Nephron (organoid): ENCODE data around the gene MPL.
A peak's percentile ranks its signal among the peaks of the same experiment; 100 is the strongest.

Source experiments
- H3K27ac Mint-ChIP-seq, 3 experiments: 2 replicates each; pipeline ENCODE4 v1.8.0; 2020; ENCODE audit warnings: mixed read lengths in 3 of 3, mild to moderate bottlenecking in 2 of 3, moderate library complexity in 1 of 3
- H3K27me3 Mint-ChIP-seq: 2 replicates; pipeline ENCODE4 v1.8.0; 2021; ENCODE audit warnings: low read depth, mild to moderate bottlenecking, moderate library complexity, mixed read lengths
- H3K36me3 Mint-ChIP-seq: 2 replicates; pipeline ENCODE4 v1.8.0; 2020; ENCODE audit warnings: low read depth, mixed read lengths
- H3K4me1 Mint-ChIP-seq: 2 replicates; pipeline ENCODE4 v1.8.0; 2020; ENCODE audit warnings: mixed read lengths
- H3K4me3 Mint-ChIP-seq, 3 experiments: 2 replicates each; pipeline ENCODE4 v1.8.0; 2020; ENCODE audit warnings: mild to moderate bottlenecking in 3 of 3, mixed read lengths in 3 of 3, moderate library complexity in 2 of 3
- H3K9me3 Mint-ChIP-seq: 2 replicates; pipeline ENCODE4 v1.8.0; 2020; ENCODE audit warnings: mixed read lengths
- CTCF ChIP-seq, 3 experiments: fragments of 200-600 bp; sonication (generic); IDR thresholded peaks; one replicate each; pipeline ENCODE4 v1.5.0; 2021; ENCODE audit warnings: antibody characterized with exemption in 3 of 3; ENCODE audit not compliant: unreplicated experiment in 3 of 3

MPL gene

GRCh38 chr1:43360616-43361015 lies 23.0 kb downstream of the MPL start:
- Mint-ChIP-seq H3K9me3 (no peaks in the 10 kb centered on the region), H3K27ac (no peak overlapping the region), H3K4me3 (peak overlapping the region; percentile 91 to 95 (median 94)), H3K27me3 (no peaks in the 10 kb centered on the region), H3K4me1 (peaks cover 46% of the 10 kb centered on the region), H3K36me3 (peaks cover 49% of the 10 kb centered on the region)
- TF ChIP-seq CTCF (IDR thresholded peaks at IDR 0.05; ENCODE audit: unreplicated experiment in 3 of 3): no peak

DNA sequence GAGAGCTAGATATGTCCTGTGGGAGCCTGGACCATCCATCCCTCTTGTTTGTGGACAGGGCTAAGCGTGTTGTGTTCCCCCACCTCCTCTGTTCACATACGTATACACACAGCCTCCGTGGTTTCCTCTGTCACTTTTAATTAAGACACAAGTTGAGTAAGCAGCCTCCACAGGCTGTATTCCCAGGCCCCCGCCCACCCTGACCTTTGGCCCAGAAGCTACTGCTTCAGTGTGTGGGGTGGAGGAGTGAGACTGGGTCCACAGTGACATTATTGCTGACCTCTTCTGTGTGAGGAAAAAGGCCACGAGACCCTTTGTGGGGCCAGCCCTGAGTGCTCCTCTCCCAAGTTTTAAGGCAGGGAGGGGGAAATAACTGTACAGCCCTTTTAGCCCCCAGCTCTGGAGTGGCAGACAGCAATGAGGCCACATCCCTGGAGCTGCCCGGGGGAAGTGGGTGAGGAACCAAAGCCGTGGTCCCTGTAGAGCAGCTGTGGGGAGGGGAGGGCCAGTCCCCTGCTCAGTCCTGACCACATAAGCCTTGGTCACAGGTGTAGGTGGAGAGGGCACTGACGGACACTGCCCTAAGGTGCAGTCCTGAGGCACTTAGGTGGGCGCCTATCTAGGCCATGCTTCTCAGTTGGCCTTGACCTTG lies 25.8 kb downstream of the MPL start:
- peak overlapping the region; percentile 47 to 52 (median 52) for H3K4me3 Mint-ChIP-seq
- no peaks in the 10 kb centered on the region for H3K9me3 Mint-ChIP-seq
- H3K36me3 Mint-ChIP-seq: peaks cover 54% of the 10 kb centered on the region
- peaks cover 49% of the 10 kb centered on the region for H3K4me1 Mint-ChIP-seq
- no peak for TF ChIP-seq CTCF (IDR thresholded peaks at IDR 0.05; ENCODE audit: unreplicated experiment in 3 of 3)
- H3K27me3 Mint-ChIP-seq: no peaks in the 10 kb centered on the region
- H3K27ac Mint-ChIP-seq: peak overlapping the region in 1 of 3 experiments; percentile 77

DNA sequence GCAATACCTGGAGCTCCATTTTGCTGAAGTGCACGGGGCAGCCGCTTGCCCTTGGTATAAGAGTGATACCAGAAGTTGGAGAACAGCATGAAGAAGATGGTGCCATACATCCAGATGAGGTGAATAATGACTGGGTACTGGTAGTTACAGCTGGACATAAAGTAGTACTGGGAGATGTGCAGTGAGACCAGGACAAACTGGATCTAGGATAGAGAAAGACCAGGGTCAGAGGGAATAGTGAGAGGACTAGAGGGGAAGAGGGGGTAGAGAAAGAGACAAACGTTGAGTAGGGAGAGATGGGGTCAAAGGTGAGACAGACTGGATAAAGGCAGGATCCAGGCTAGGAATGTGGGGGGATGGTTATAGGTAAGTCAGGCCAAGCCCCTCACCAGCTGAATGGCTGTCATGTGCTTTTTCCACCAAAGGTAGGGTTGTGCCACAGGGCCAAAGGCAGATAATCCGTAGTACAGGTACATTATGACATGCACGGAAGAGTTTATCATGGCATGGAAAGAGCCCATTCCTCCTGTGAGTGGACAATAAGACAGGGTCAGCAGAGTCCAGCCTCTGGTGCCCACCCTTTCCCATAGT lies 26.4 kb downstream of the MPL start:
- no peak for TF ChIP-seq CTCF (IDR thresholded peaks at IDR 0.05; ENCODE audit: unreplicated experiment in 3 of 3)
- peak overlapping the region; percentile 3 to 52 (median 33) for H3K4me3 Mint-ChIP-seq
- H3K9me3 Mint-ChIP-seq: no peaks in the 10 kb centered on the region

DNA sequence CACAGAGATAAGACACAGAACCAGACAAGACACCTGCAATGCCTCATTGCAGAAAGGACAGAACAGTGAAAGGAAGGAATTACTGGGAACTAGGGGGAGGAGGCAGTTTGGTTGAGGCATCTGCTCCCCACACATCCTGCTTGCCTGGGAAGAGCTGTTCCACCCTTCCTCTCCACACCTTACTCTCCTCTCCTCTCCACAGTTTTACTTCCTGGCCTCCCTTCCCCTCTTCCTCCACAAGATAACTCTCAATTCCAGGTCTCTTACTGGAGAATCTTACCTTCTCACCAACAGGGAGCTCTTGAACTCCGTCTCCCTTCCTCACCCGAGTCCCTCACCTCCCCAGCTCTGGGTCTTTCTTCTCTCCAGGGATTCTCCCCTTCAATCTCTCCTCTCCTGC lies 28.1 kb downstream of the MPL start:
- peak overlapping the region; percentile 69 to 84 (median 81) for H3K4me3 Mint-ChIP-seq
- H3K4me1 Mint-ChIP-seq: peaks cover 37% of the 10 kb centered on the region
- H3K27me3 Mint-ChIP-seq: no peaks in the 10 kb centered on the region
- H3K36me3 Mint-ChIP-seq: peaks cover 48% of the 10 kb centered on the region
- no peaks in the 10 kb centered on the region for H3K9me3 Mint-ChIP-seq
- H3K27ac Mint-ChIP-seq: peak overlapping the region; percentile 1 to 16 (median 7)
- no peak for TF ChIP-seq CTCF (IDR thresholded peaks at IDR 0.05; ENCODE audit: unreplicated experiment in 3 of 3)

More for the DNA sequence above, 26.4 kb downstream of the MPL start:
- peaks cover 54% of the 10 kb centered on the region for H3K36me3 Mint-ChIP-seq
- no peak overlapping the region for H3K27ac Mint-ChIP-seq
- H3K27me3 Mint-ChIP-seq: no peaks in the 10 kb centered on the region
- H3K4me1 Mint-ChIP-seq: peaks cover 47% of the 10 kb centered on the region

DNA sequence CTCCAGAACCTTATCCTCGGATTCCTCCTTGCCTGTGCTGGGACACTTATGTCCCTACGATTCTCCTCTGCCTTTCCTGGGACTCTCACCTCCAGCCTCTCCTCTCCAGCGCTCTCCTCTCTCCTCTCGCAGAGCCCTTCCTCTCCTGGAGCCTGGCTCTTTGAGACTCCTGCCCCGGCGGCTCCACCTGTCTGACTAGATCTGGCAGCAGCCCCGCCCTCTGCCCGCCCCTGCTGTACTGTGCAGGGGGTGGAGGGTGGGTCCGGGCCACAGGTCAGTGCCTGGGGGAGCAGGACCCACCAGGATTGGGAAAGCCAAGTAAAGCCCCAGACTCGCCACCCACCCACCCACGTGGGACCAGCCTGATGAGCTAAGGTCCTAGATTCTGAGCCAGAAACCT lies 28.6 kb downstream of the MPL start:
- Mint-ChIP-seq H3K27me3 (no peaks in the 10 kb centered on the region), H3K4me3 (peak overlapping the region; percentile 83 to 85 (median 84)), H3K27ac (peak overlapping the region in 1 of 3 experiments; percentile 62), H3K9me3 (no peaks in the 10 kb centered on the region), H3K36me3 (peaks cover 44% of the 10 kb centered on the region), H3K4me1 (peaks cover 34% of the 10 kb centered on the region)
- no peak for TF ChIP-seq CTCF (IDR thresholded peaks at IDR 0.05; ENCODE audit: unreplicated experiment in 3 of 3)

GRCh38 chr1:43366601-43367025 lies 29.0 kb downstream of the MPL start:
- peaks cover 30% of the 10 kb centered on the region for H3K4me1 Mint-ChIP-seq
- TF ChIP-seq CTCF (IDR thresholded peaks at IDR 0.05; ENCODE audit: unreplicated experiment in 3 of 3): no peak
- peak overlapping the region; percentile 83 to 85 (median 84) for H3K4me3 Mint-ChIP-seq
- H3K27ac Mint-ChIP-seq: peak overlapping the region in 1 of 3 experiments; percentile 32
- peaks cover 40% of the 10 kb centered on the region for H3K36me3 Mint-ChIP-seq
- no peaks in the 10 kb centered on the region for H3K9me3 Mint-ChIP-seq
- no peaks in the 10 kb centered on the region for H3K27me3 Mint-ChIP-seq
